ENCODE measurements around the gene ZNF44.

ZNF44 gene

GRCh38 chr19:12265921-12266704, 28.6 kb downstream of the ZNF44 start:
- in situ Hi-C loops (cut with MboI; ENCODE audit: low sequenced_read_pairs) = no loop called here

DNA sequence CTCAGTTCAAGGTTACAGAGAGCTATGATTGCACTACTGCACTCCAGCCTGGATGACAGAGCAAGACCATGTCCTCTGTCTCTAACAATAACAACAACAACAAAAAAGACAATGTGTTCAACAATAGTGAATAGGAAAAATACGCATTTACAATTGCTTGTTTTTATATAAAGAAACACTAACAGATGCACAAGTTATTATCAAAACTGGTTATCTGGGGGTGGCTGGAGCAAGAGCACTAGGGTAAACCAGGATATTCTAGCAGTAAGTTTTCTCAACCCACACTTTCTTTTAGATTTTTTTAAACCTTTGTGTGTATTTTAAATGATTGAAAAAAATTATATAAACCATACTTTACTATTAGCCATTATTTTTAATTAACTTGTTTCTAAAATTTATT, 33.1 kb downstream of the ZNF44 start:
- in situ Hi-C loops (cut with MboI; ENCODE audit: low sequenced_read_pairs) = no loop called here

- in situ Hi-C loops (cut with MboI; ENCODE audit: low sequenced_read_pairs) = no loop called here
These were observed 33.8 kb downstream of the ZNF44 start for GRCh38 chr19:12260861-12261260.

DNA sequence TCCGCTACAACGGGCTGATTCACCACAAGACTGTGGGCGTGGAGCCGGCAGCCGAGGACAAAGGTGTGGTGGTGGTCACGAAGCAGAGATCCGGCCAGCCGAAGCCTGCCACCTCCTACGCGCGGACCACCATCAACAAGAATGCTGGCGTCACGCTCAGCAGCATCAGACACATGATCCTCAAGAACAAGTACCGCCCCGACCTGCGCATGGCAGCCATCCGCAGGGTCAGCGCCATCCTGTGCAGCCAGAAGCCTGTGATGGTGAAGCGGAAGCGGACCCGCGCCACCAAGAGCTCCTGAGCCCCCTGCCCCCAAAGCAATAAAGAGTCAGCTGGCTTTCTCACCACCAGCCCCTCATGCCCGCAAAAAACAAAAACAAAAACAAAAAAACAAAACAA, 34.4 kb downstream of the ZNF44 start:
- in situ Hi-C loops (cut with MboI; ENCODE audit: low sequenced_read_pairs) = no loop called here

GRCh38 chr19:12255372-12255771, 39.3 kb downstream of the ZNF44 start:
- in situ Hi-C loops (cut with MboI; ENCODE audit: low sequenced_read_pairs) = no loop called here

- in situ Hi-C loops (cut with MboI; ENCODE audit: low sequenced_read_pairs) = no loop called here
These were observed 47.0 kb downstream of the ZNF44 start for GRCh38 chr19:12247644-12248222.

DNA sequence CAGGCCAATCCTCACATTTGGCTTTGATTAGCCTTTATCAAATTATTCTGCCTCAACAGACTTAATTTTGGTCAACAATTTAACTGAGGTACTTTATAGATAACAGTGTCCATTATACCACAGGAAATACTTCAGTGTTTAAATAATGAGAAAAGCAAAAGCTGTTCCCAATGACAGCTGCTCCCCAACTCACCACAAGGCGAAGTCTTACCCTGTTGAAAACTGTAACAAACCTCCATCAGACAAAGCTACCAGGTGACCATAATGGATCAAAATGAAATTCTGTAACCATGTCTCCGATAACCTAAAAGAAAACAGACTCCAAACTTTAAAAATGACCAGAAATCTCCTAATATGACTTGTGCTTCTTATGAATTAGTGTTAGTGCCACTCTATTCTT, 50.3 kb downstream of the ZNF44 start:
- in situ Hi-C loops (cut with MboI; ENCODE audit: low sequenced_read_pairs) = no loop called here

GRCh38 chr19:12237143-12237839, 57.4 kb downstream of the ZNF44 start:
- in situ Hi-C loops (cut with MboI; ENCODE audit: low sequenced_read_pairs) = no loop called here

GRCh38 chr19:12232961-12233360, 61.7 kb downstream of the ZNF44 start:
- in situ Hi-C loops (cut with MboI; ENCODE audit: low sequenced_read_pairs) = no loop called here

- in situ Hi-C loops (cut with MboI; ENCODE audit: low sequenced_read_pairs) = no loop called here
These were observed 63.6 kb downstream of the ZNF44 start for GRCh38 chr19:12230751-12231733.

- in situ Hi-C loops (cut with MboI; ENCODE audit: low sequenced_read_pairs) = no loop called here
These were observed 64.7 kb downstream of the ZNF44 start for GRCh38 chr19:12229990-12230389.

DNA sequence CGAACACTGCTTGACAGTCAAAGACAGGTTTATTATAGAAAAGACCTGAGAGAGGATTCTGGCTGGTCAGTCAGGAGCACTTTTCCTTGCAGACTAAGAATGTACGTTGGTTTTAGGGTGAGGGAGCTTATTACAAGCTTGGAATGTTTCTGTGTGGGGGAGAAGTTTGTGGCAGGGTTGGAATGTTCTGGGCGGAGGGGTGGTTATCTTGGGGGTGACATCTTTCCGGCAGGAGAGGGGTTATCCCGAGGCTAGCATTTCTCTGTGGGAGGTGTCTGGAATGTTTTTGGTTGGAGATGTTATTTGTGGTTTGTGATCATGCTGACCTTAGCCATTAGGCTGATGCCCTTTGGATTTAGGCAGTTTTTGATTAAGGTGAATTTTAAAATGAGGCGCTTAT, 70.0 kb downstream of the ZNF44 start:
- in situ Hi-C loops (cut with MboI; ENCODE audit: low sequenced_read_pairs) = no loop called here

- in situ Hi-C loops (cut with MboI; ENCODE audit: low sequenced_read_pairs) = no loop called here
These were observed 71.6 kb downstream of the ZNF44 start for GRCh38 chr19:12222980-12223630.
